Hindlimb muscle (tissue), 1 donor: ENCODE results near the gene TIMM10. TPM values are rescaled to one million over a fixed set of nuclear protein-coding genes. Genes with fewer than 3 reads are reported as not detected.

Experiments
- DNase-seq: peaks from one replicate; pipeline ENCODE4 v3.0.0-alpha.2; 2013
- polyA plus RNA-seq: library from polyadenylated mRNA; unstranded; fragments of 120-200 nt; gene quantifications from one replicate; pipeline ENCODE4 v1.2.1, GENCODE V29; 2013; ENCODE audit not compliant: insufficient read length

Gene TIMM10
- polyA plus RNA-seq, 1 donor: 32.9 TPM

DNA sequence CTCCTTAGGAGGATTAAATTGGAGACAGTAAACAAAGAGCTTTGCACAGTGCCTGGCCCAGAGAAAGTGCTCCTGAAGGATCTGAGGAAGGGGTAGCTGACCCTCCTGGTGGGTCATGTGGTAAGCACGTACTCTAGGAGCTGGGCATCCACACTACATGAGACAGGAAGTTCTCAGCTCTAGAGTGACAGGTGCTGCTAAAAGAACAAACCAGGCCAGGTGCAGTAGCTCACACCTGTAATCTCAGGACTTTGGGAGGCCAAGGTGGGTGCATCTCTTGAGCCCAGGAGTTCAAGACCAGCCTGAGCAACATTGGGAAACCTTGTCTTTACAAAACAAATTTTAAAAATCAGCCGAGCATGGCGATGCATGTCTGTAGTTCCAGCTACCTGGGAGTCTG, 28.2 kb downstream of the TIMM10 start:
- DNase-seq: no peak

DNA sequence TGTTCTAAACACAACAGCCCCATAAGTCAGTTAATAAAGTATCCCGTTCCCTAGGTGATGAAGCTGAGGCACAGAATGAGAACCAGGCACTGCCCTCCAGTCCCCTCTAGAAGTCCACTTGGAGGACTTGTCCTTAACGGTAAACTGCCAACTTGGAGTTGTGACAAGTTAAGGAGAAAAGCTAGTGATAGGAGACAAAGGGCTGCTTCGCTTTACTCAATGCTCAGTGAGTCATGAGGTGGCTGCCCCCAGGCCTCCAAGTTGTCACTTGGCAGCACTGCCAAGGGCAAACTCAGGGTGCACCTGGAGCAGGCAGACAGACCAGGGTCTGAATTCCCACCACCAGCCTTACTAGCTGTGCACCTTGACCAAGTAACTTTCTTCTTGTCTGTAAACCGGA, 28.6 kb downstream of the TIMM10 start:
- DNase-seq: no peak

DNA sequence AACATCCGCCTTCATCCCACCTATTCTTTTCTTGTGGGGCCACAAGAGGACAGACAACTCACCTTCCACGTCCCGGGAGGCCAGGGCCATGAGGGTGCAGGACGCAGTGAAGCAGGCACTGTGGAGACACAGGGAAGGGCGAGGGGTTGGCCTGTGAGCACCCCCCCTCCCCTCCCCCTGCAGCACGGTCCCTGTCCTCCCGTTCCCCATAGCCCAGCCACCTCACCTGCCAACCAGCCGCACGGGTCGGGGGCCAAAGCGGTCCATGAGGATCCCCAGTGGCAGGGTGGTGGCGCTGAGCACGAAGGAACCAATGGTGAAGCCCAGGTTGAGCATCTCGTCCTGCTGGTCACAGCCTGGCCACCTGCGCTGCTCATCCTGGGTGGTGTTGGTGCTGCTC, 29.6 kb downstream of the TIMM10 start:
- no peak for DNase-seq

DNA sequence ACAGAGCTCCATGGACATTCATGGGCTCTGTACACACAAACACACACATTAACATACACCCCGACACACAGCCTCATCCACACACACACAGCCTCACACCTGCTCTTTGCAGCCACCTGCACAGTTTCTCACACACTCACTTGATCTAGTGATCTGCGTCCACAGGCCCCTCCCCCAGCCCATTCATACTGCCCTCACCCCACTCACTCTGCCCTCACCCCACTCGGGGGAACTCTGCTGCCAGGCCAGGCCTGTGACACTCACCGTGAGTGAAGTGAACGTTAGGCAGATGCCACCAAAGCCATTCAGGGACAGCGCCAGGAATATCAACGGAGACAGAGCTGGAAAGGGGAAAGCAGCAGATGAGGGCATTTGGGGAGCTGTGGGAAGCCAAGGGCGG, 30.0 kb downstream of the TIMM10 start:
- no peak for DNase-seq

DNA sequence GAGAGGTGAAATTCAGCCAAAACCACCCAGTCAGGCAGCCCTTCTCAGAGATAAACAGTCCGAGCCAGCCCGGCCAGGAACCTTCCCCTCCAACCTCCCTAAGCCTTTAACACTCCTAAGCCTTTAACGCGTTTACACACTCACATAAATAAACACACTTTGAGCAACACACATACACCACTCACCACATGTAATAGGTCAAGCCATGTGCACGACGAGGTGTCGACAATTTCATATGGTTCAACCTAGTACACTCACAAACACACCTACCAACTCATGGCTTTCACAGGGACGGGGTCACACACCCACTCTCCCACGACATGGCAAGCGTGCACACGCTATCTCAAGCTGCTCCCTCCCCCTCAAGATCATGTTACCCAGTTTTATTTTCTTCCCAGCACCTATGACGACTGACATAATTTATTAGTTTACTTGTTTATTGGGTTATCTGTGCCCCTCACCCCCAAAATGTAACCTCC, 30.5 kb downstream of the TIMM10 start:
- no peak for DNase-seq

DNA sequence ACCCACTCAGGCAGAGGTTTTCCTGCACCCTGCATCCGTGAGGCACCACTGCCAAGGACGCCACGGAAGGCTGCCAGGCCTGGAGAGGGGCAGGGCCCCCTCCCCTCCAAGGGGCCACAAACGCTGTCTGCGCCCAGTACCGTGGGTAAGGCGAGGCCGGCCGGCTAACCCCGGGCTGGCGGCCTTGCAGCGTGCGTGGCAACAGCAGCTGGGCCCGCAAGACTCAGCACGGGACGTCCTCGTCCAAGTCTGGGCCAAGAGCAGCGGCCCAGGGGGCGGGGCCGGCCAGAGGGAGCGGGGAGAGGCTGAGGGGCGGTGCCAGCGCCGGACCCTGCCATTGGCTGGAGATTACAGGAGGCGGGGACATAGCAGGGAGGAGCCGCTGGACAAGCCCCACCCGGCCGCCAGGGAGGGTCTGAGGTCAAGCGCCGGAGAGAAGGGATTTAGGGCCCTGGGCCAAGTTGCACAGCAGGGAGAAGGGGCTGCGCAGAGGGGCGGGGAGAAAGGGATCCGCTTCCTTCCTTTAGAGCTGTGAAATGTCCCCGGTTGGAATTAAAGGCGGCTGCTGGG, 31.1 kb downstream of the TIMM10 start:
- peak; percentile 89 for DNase-seq

DNA sequence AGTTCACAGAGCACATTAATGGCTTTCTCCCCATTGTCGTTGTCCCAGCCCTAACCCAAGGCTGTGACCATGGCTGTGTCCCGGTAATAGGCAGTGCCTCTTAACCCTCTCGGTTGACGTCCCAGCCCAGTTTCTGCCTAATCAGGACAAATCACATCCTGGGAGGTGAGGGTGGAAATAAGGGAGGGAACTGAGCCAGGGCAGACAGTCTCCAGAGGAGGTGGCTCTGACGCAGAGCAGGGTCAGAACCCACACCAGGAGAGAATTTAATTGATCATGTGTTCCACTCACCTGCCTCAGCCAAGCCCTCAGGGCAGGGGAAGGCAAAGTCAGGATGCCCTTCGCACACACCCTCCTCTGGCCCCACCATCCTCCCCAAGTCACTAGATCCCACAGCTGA, 32.0 kb downstream of the TIMM10 start:
- no peak for DNase-seq

DNA sequence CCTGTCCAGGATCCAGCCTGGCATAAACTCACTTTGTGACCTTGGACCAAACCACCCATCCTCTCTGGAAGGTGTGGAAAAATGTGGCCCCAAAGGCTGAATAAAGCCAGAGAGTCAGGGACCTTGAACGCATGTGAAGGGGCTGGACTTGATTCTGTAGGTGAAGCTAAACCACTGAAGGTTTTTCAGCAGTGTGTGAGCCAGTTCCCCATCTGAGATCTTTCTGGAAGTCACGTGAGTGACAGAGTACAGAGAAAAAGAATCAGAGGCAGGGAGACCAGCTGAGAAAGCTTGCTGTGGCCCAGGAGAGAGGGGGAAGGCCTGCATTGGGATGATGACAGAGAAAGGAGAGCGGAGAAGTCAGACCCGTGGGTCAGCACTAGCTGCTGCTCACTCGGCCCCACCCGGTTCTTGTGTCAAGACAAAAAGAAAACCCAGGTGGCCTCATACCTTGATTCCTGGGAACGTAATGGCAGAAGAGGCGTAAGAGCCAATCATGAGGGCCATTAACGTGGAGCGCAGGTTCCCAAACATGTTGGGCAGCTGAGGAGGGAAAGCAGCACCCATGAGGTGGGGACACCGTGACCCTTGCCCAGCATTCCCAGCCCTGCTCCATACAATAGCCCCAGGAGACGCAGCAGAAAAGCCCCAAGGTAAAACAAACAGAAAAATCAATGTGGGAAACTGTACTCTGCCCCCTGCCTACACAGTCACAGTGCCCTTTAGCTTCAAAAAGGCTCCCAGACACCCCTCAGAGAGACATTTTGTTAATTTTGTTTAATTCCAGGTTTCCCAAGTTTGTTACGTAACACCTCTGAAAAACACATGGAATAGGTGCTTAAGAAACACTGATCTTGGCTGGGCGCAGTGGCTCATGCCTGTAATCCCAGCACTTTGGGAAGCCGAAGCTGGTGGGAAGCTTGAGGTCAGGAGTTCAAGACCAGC, 33.0 kb downstream of the TIMM10 start:
- no peak for DNase-seq

DNA sequence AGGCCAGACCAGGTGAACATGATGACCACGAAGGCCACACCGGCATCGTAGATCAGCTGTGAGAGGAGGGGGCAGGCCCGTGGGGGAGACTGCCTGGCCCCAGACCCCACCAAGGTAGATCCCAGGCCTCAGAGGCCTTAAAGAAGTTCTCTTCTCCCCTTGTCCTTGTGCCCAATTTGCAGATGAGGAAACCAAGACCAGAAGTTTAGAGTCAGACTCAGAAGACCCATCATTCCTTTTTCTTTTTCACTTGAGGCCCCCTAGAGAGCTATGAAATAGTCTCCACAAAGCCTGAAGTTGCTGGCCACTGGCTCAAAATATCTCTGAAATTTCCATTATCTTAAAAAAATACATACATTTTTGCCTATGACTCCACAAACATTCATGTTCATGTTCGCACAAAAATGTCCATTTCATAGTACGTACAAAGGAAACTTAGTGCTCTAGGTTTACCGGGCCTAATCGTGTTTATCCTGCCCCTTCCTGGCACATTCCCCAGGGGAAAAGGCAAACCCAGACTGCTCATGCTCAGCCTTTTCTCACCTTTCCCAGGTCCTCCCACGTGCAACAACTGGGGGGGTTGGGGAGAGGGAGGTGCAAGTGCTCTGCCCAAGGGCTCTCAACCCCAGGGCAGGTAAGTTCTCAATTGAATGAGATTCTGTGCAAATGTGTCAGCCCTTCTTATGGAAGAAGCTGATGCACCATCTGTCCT, 34.3 kb downstream of the TIMM10 start:
- no peak for DNase-seq

DNA sequence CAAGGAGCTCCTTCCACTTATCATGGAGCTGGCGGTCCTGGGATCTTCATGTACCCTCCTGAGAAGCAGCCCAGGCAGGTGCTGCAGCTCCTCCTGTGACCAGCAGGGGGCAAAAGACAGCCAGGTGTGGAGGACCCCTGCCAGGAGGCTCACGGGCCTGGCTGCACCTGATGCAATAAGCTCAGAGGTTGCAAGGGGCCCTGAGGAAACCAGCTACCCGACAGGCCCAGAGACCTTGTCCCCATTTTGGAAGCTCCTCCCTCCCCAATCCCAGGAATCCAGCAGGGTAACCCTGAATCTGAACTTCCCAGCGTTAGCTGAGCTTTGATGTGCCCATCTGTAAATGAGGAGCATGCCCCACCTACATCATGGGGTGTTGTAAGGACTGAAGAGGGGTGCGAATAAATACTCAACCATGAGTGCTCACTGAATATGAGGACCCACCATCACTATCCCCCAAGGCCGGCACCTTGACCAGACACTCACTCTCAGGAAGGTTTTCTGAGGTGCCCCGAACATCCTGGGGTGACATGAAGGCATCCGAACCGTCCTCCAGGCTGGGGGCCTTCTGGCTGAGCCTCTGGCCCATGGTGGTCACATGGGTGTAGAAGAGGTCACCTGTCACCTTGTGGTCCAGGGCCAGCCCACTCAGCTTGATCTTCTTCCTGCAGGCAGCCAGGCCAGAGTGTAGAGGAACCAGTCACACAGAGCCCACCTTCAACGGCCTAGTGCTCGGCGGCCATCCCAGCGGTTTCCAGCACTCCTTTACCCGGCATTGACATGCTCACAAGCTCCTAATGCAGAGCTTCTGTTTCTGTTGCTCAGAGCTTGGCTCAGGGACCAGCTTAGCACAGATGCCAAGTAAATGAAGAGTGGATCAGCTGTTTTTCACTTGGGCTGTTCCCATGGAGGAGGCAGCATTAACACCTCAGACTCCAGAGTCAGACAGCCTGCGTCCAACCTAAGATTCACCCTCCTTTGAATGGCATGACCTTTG, 36.7 kb downstream of the TIMM10 start:
- no peak for DNase-seq

DNA sequence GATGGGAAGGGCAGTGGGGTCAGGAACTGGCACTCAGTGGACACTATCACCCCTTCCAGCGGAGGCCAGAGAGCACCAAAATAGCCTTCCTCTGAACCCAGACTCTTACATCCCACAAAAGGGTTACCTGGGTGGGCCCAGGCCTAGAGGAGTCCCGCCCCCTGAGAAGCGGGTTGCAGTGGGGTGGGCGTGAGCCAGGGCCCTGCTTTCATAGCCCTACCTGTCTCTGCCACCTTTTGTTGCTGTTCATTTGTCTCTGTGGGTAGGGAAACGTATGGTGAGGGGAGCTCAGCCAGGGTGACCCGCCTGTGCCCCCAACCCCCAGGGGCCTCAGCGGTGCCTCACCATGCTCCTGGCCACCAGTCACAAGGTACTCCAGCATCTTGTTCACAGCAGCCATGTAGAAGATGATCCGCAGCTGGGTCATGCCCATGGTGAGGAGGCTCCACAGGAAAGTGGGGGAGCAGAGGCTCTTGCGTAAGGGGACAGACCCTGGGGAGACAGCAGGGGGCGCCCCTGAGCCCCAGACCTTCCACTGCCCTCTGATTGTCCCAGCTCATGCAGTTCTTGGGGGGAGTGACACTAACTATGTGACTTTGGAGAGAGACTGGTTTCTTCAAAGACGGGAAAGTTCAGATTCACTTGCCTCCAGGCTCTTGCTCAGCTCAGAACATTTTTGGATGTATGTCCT, 39.0 kb downstream of the TIMM10 start:
- no peak for DNase-seq

DNA sequence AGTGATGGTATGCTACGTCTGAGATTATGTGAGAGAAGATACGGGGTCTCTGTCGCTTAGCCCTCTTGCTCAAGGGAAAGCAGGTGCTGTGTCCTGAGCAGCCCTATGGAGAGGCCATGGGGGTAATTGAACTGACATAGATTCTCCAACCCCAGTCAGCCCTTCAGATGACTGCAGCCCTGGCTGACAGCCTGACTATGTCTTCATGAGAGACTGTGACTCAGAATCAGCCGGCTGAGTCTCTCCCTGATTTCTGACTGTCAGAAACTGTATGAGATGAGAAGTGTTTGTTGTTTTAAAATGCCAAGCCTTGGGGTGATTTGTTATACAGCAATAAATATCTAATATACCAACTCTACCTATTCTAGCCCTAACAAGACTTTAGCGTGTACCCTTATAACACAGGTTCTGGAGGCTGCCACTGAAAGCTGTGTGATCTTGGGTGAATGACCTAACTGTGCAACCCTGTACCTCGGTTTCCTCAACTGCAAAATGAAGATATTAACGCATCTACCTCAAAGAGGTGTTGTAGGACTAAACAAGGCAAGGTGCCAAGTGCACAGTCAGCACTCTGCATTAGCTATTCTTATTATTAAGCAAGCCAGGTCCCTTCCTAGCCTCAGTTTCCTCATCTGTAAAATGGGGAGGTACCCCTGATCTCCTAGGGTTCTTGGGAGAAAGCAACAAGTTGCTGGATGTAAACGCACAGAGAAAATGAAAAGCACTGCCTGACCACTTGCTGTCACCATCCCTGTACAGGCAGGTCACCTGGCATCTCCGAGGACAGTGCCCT, 39.9 kb downstream of the TIMM10 start:
- no peak for DNase-seq

DNA sequence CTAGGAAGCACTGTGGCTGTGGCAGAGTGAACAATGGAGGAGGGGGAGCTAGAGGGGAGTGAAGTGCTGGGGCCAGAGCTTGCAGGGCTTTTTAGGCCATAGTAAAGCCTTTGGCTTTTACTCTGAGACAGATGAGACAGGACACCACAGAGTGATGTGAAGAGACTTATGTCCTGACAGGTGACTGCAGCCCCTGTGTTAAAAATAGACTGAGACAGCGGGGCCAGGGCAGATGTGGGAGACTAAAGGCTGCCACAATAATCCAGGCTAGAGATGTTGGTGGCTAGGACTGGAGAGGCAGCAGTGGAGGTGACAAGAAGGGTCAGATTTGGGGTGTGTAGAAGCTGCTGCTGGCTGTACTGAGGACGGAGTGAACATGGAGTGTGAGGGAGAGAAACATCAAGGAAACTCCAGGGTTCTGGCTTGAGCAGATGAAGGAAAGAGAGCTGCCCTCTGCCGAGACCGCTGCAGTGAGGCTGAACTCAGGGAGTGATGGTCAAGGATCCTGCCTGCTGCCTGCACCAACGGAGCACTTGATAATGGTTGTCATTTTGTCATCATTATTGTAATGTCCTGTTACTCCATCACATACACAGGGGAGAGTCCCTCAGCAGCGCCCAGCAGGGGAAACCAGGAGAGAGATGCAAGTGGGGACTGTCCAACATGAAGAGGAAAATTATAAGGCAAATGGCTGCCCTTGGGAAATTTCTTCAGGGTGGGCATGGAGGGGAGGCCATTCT, 42.5 kb downstream of the TIMM10 start:
- DNase-seq: no peak

DNA sequence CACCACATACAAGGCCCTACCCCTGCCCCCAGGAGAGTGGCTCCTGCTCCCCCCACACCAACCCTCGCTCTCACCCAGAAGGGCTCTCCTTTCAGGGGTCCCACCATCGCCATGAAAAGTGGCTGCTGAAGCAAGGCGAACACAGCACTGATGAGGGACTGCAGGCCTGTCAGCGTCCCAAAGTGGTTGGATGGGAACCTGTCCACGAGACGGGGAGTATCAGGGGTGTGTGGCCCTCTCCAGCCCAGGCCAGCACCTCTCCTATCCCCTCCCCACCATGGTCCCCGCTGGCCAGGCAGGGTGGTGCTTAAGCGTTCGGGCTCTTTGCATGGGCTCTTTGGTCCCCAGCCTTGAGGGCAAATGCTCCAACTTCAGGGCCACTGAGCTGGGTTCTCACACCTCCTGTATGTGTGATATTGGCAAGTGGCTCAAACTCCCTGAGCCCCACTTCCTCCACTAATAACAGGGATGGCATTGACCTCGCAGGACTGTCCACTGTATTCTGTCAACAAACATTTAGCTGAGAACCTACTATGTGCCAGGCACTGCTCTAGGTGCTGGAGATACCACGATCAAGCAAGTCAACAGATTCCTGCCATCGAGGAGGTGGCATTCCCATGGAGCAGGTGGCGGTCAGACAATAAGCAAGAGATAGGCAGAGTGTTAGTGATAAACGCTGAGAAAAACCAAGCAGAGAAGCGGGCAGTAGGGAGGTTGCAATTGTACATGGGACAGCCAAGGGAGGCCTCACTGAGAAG, 43.4 kb downstream of the TIMM10 start:
- DNase-seq: no peak

DNA sequence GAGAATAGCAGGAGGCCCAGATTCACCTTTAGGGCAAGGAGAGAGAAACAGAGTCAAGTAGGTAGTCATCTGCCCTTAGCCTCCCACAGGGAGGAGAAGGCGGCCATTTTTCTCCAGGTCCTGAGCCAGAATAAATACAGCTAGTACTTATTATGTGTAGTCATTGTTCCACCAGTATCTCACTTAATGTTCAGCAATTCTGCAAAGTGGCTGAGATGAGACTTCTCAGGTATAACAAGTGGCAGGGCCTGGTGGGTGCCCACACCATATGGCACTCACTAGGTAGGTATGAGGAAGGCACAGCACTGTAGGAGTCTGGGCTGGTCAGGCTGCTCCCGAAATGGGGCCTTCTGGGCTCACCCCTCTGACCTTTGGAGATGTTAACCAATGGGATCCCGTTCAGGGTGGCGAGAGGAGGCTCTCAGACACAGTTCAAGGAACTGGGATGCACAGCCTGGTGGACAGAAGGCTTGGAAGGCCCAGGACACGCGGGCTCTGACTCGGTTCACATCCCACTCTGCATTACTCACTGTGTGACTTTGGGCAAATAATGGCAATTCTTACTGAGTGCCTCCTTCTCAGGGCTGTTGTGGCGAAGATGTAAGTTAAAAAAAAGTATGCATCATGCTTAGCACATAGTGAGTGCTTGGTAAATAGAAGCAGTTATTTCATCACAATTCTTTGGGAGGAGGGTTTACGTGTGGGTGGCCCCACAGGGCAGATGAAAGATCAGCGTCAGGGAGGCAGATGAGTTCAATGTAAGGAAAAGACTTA, 45.1 kb downstream of the TIMM10 start:
- DNase-seq: no peak

DNA sequence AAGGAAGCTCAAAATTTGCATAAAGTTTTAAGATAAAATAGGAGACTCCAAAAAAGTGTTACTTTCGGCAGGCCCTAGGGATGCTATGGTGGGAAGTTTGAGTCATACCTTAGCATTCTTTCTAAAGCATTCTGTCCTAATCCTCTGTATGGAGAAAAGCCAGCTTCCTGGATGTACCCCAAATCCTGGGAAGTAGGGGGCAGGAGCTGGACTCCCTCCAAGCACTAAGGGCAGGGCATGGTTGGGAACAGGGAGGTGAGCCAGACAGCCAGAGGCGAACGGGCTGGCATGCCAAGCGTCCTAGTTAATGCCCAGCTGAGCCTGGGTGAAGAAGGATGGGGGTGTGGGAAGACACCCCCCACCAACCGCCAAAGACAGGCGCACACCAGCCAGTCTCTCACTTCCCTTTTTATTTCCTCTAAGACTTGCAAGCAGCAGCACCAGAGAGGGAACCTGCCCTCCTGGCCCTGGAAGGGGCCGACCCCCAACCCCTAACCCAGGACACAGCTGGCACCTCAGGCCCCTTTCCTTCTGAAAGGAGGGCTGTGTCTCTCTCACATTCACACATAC, 46.3 kb downstream of the TIMM10 start:
- DNase-seq: no peak

DNA sequence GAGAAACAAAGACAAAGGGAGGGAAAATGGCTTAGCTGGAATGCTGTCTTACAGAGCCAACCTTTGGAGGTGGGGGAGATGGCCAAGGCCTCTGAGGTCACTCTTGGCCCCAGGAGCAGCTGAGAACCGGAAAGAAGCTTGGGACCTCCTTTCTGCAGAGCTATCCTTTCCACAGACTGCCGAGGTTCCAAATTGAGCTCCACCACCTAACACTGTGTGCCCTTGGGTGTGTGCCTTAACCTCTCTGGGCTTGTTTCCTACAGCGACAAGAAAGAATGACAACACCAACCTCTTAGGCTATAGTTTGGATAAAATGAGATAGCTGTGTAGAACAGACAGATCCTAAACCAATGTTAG, 47.0 kb downstream of the TIMM10 start:
- no peak for DNase-seq
